IMR-90 (cell line): ENCODE data around the gene GLIS1. TPM values are rescaled to one million over a fixed set of nuclear protein-coding genes. Genes with fewer than 3 reads are reported as not detected.

Source experiments
- ATAC-seq: fragments of 200-7000 bp; cut with Tn5 transposase; 2 replicates; pipeline ENCODE4 v1.9.1; 2020; ENCODE audit warnings: low read depth, mild to moderate bottlenecking, moderate library complexity
- BruUV-seq: library from RNA; stranded (reverse); fragments of 400-500 nt; replicated peaks from 2 replicates; lab custom pipeline; 2021; lab: Mats Ljungman, UMichigan
- CTCF ChIA-PET: fragments of 300-600 bp; formaldehyde crosslinking; extraction: SDS; loops from one replicate; lab custom pipeline; 2021; ENCODE audit warnings: antibody characterized with exemption; lab: Yijun Ruan, JAX
- POLR2A ChIA-PET: fragments of 300-600 bp; sonication (Branson Sonifier 250); formaldehyde crosslinking; loops from one replicate; lab custom pipeline; 2022; ENCODE audit warnings: antibody characterized with exemption; ENCODE audit not compliant: unreplicated experiment; lab: Charles Lee
- DNase-seq: peaks from one replicate; pipeline ENCODE4 v3.0.0; 2013
- H2AFZ ChIP-seq: replicated peaks from 2 replicates; pipeline ENCODE3; 2013; ENCODE audit warnings: low read length, mild to moderate bottlenecking; ENCODE audit not compliant: poor library complexity
- H2AK5ac ChIP-seq: 2 replicates; pipeline ENCODE4 v1.6.1; 2013; ENCODE audit warnings: low read depth, low read length, inconsistent platforms
- H2AK9ac ChIP-seq: replicated peaks from 2 replicates; pipeline ENCODE3; 2013; ENCODE audit warnings: mild to moderate bottlenecking, low read depth, low read length, moderate library complexity; ENCODE audit not compliant: poor library complexity
- H2BK120ac ChIP-seq: 2 replicates; pipeline ENCODE4 v1.6.1; 2013; ENCODE audit warnings: low read depth, low read length, inconsistent platforms
- H2BK15ac ChIP-seq: 3 replicates; pipeline ENCODE4 v1.6.1; 2013; ENCODE audit warnings: low read depth, low read length, inconsistent platforms
- H2BK20ac ChIP-seq: 2 replicates; pipeline ENCODE4 v1.6.1; 2013; ENCODE audit warnings: low read depth, mild to moderate bottlenecking, inconsistent platforms, low read length, moderate library complexity
- H2BK5ac ChIP-seq: 2 replicates; pipeline ENCODE4 v1.6.1; 2013; ENCODE audit warnings: mild to moderate bottlenecking, low read depth, low read length, inconsistent platforms; ENCODE audit not compliant: poor library complexity, severe bottlenecking
- H3K14ac ChIP-seq: replicated peaks from 2 replicates; pipeline ENCODE4 v1.6.1; 2013; ENCODE audit warnings: low read depth, low read length, inconsistent platforms
- H3K18ac ChIP-seq: 2 replicates; pipeline ENCODE4 v1.6.1; 2013; ENCODE audit warnings: low read depth, low read length, control low read depth
- H3K23ac ChIP-seq: 2 replicates; pipeline ENCODE4 v1.6.1; 2013; ENCODE audit warnings: low read depth, low read length, inconsistent platforms
- H3K27ac ChIP-seq: 2 replicates; pipeline ENCODE4 v1.5.1; 2013; ENCODE audit warnings: mild to moderate bottlenecking, control low read depth, low read length; ENCODE audit not compliant: insufficient read depth
- H3K27me3 ChIP-seq: 2 replicates; pipeline ENCODE4 v1.6.1; 2013; ENCODE audit warnings: low read length; ENCODE audit not compliant: control insufficient read depth, insufficient read depth
- H3K36me3 ChIP-seq: 2 replicates; pipeline ENCODE4 v1.6.1; 2013; ENCODE audit warnings: low read length, mixed read lengths; ENCODE audit not compliant: control insufficient read depth, insufficient read depth
- H3K4ac ChIP-seq: 2 replicates; pipeline ENCODE4 v1.6.1; 2013; ENCODE audit warnings: low read depth, low read length, inconsistent platforms
- H3K4me1 ChIP-seq: 2 replicates; pipeline ENCODE4 v1.6.1; 2013; ENCODE audit warnings: low read length, mixed read lengths; ENCODE audit not compliant: control insufficient read depth, insufficient read depth
- H3K4me2 ChIP-seq: 2 replicates; pipeline ENCODE4 v1.6.1; 2013; ENCODE audit warnings: low read depth, mild to moderate bottlenecking, control low read depth, low read length, moderate library complexity
- H3K4me3 ChIP-seq: 2 replicates; pipeline ENCODE4 v1.5.1; 2013; ENCODE audit warnings: low read depth, mild to moderate bottlenecking, control low read depth, low read length, moderate library complexity; ENCODE audit not compliant: insufficient read depth
- H3K56ac ChIP-seq: 2 replicates; pipeline ENCODE4 v1.6.1; 2013; ENCODE audit warnings: low read length, inconsistent platforms; ENCODE audit not compliant: insufficient read depth; ENCODE audit errors: extremely low read depth
- H3K79me1 ChIP-seq, 2 experiments: 2 replicates each; pipeline ENCODE4 v1.6.1; 2013; ENCODE audit warnings: low read length in 2 of 2, inconsistent platforms in 1 of 2, low read depth in 1 of 2
- H3K9ac ChIP-seq: 2 replicates; pipeline ENCODE4 v1.6.1; 2013; ENCODE audit warnings: low read depth, low read length, control low read depth
- H3K9me1 ChIP-seq: 2 replicates; pipeline ENCODE4 v1.6.1; 2013; ENCODE audit warnings: low read length, inconsistent platforms; ENCODE audit not compliant: insufficient read depth
- H3K9me3 ChIP-seq: 2 replicates; pipeline ENCODE4 v1.6.1; 2013; ENCODE audit warnings: low read length; ENCODE audit not compliant: control insufficient read depth, insufficient read depth
- H4K20me1 ChIP-seq: 2 replicates; pipeline ENCODE4 v1.6.1; 2013; ENCODE audit warnings: low read length, inconsistent platforms; ENCODE audit not compliant: insufficient read depth
- H4K5ac ChIP-seq: 2 replicates; pipeline ENCODE4 v1.6.1; 2013; ENCODE audit warnings: mild to moderate bottlenecking, low read depth, low read length, control low read depth
- H4K8ac ChIP-seq, 2 experiments: 2 replicates each; pipeline ENCODE4 v1.6.1; 2013; ENCODE audit warnings: low read depth in 2 of 2, low read length in 2 of 2, control low read depth in 1 of 2, inconsistent platforms in 1 of 2
- H4K91ac ChIP-seq: 2 replicates; pipeline ENCODE4 v1.6.1; 2013; ENCODE audit warnings: low read depth, low read length, inconsistent platforms; ENCODE audit not compliant: insufficient read depth
- USF2 ChIP-seq: fragments of 150-350 bp; IDR thresholded peaks from 2 replicates; pipeline ENCODE4 v1.6.1; 2017; ENCODE audit warnings: mild to moderate bottlenecking, antibody characterized with exemption, low read length, low read depth
- WGBS, 2 experiments: methylation state at CpG; one replicate each; pipeline versions ENCODE4 v1.1.5 to v1.1.7; 2013; ENCODE audit warnings: missing lambda C conversion rate in 2 of 2; ENCODE audit not compliant: insufficient read length in 1 of 2; ENCODE audit errors: extremely low coverage in 2 of 2; 5-methylcytosine and 5-hydroxymethylcytosine counted together
- dilution Hi-C: fragments of 300-500 bp; cut with HindIII; formaldehyde crosslinking; loops from one replicate; pipeline ENCODE4 v1.14.3; 2018; ENCODE audit warnings: low sequenced_read_pairs; ENCODE audit not compliant: unreplicated experiment
- in situ Hi-C: fragments of 300-500 bp; cut with MboI; formaldehyde crosslinking; loops from 3 replicates; pipeline ENCODE4 v1.14.3; 2019; ENCODE audit warnings: low sequenced_read_pairs, inconsistent platforms, mixed read lengths
- intact Hi-C: fragments of 100-400 bp; cut with micrococcal nuclease; formaldehyde crosslinking; loops from 2 replicates; pipeline ENCODE4 v1.10.0; 2022
- polyA plus RNA-seq, 3 experiments: library from polyadenylated mRNA; depleted of rRNA; stranded (reverse); fragments of >200 nt; gene quantifications; 2 replicates each; pipeline ENCODE4 v1.2.3, GENCODE V29; 2012; ENCODE audit warnings: low replicate concordance in 1 of 3
- total RNA-seq: library from RNA; depleted of rRNA; stranded (reverse); fragments of >200 nt; gene quantifications from 2 replicates; pipeline ENCODE4 v1.2.3, GENCODE V29; 2012

GLIS1 gene
- total and polyA plus RNA-seq, 2 of the 4 experiments (the other 2 are of a cell fraction) = 0.18 to 2.3 TPM

- no peak overlapping the region for H2BK120ac ChIP-seq
- no peak overlapping the region for H3K18ac ChIP-seq
- H4K91ac ChIP-seq = no peak overlapping the region
- no peaks in the 10 kb centered on the region for H3K79me1 ChIP-seq
- dilution Hi-C loops (no loop called here), intact Hi-C loops (no loop called here), in situ Hi-C loops (no loop called here)
- no peaks in the 10 kb centered on the region for H3K9me3 ChIP-seq
- H2AFZ ChIP-seq = no peak overlapping the region
- no peak for DNase-seq
- H3K4me1 ChIP-seq = peaks cover 4% of the 10 kb centered on the region; the same call in 1 of the 2 replicates
- H3K4me2 ChIP-seq = no peak overlapping the region
- ChIA-PET POLR2A (no interaction called here), CTCF (interaction anchor here (0.6 kb wide), 1 partner anchor 176 kb away, joined by 6 read pairs; no protein-coding TSS in a partner anchor)
- no CpG with 5 or more reads among the region's 1 CpG for WGBS, 2 experiments
- H3K27ac ChIP-seq = no peak overlapping the region
- H2BK5ac ChIP-seq = no peak overlapping the region
- H3K27me3 ChIP-seq = peaks cover 2% of the 10 kb centered on the region; the same call in 1 of the 2 replicates
- no peaks in the 10 kb centered on the region for H4K20me1 ChIP-seq
- H3K4ac ChIP-seq = no peak overlapping the region
- no peak overlapping the region for H3K4me3 ChIP-seq
- no peak overlapping the region for H3K56ac ChIP-seq
- no peak overlapping the region for H3K14ac ChIP-seq
- H2BK20ac ChIP-seq = no peak overlapping the region
- no peak for ATAC-seq
- no peak overlapping the region for H2AK9ac ChIP-seq
- H3K9me1 ChIP-seq = peaks cover 15% of the 10 kb centered on the region; the same call in 1 of the 2 replicates
- TF ChIP-seq USF2 = no peak
- no peak overlapping the region for H3K9ac ChIP-seq
- no TSS peak for BruUV-seq
- no peak overlapping the region for H4K8ac ChIP-seq
- H2AK5ac ChIP-seq = no peak overlapping the region
- no peaks in the 10 kb centered on the region; the same call in 1 of the 2 replicates for H3K36me3 ChIP-seq
- no peak overlapping the region for H4K5ac ChIP-seq
- H3K23ac ChIP-seq = no peak overlapping the region
- no peak overlapping the region for H2BK15ac ChIP-seq
These were observed 153.4 kb downstream of the GLIS1 start for GRCh38 chr1:53585565-53585964.
